ENCODE results near the gene PCMTD2. TPM values are rescaled to one million over a fixed set of nuclear protein-coding genes. Genes with fewer than 3 reads are reported as not detected.

PCMTD2 gene
- polyA plus RNA-seq, 1 of the 3 experiments (the other 2 are of a cell fraction) = 50.7 TPM

DNA sequence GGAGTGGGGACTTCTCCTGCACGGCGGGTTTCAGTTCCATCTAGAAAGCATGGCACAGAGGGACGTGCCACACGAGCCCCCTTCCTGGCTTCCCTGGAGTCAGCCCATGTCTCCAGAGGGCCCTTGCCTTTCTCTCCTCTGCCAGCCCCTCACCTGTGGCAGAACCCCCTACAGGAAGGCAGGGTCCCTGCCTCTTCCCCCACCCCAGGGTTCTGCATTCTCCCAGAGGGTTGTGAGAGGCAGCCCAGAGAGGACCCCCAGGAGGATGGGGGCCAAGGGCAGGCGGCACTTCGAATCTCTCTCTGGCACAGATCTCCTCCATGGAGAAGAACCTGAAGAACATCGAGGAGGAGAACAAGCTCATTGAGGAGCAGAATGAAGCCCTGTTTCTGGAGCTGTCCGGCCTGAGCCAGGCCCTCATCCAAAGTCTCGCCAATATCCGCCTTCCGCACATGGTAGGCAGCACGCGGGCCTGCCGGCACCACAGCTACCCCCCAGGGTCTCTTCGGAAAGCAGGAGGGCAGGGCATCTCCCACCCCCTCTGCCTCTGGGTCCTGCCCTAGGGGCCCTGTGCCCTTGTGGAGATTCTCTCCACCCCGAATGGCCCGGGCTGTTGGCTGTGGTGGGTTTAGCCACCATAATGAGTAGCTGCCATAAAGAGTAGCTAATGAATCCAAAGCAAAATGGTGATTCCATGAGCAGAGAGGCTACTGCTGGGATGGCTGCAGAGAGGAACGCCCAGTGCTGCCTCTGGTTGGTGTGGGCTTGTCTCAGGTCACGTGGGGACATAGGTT is 15.9 kb upstream of the PCMTD2 start:
- no peak overlapping the region for H3K9ac ChIP-seq
- DNase-seq = no peak
- no peak overlapping the region for H3K4me2 ChIP-seq
- H3K27ac ChIP-seq (ENCODE audit: low read depth in 2 of 2, low read length in 1 of 2) = no peak overlapping the region
- peaks cover 10% of the 10 kb centered on the region; the same call in 1 of the 2 replicates for H3K27me3 ChIP-seq (ENCODE audit: insufficient read depth)
- H2AFZ ChIP-seq (ENCODE audit: low read depth) = no peak overlapping the region
- no peaks in the 10 kb centered on the region for H3K4me1 ChIP-seq (ENCODE audit: control insufficient read depth in 1 of 2, insufficient read depth in 2 of 2, low read depth in 1 of 2, low read length in 1 of 2)
- H3K9me2 ChIP-seq = no peaks in the 10 kb centered on the region
- CTCF ChIA-PET = interaction anchor here (0.7 to 1.9 kb wide), 3 partner anchors 8 to 16 kb away, joined by 4 to 6 read pairs (median 5); partner anchors contain the start of gene PCMTD2
- no peaks in the 10 kb centered on the region for H3F3A ChIP-seq (replicated peaks; ENCODE audit: insufficient read depth)
- no peaks in the 10 kb centered on the region for H4K20me1 ChIP-seq (ENCODE audit: insufficient read depth)
- H3K36me3 ChIP-seq (replicated peaks in 1 of 2; ENCODE audit: control insufficient read depth in 1 of 2, insufficient read depth in 2 of 2, low read length in 1 of 2) = no peaks in the 10 kb centered on the region
- 37% methylated on average over 8 of the region's 19 CpGs for WGBS (ENCODE audit: low lambda C conversion rate)
- H3K9me3 ChIP-seq = no peaks in the 10 kb centered on the region
- no peak overlapping the region for H3K4me3 ChIP-seq (ENCODE audit: low read depth in 2 of 2, low read length in 1 of 2)
- POLR2A ChIA-PET = no interaction called here
- TF ChIP-seq, protein P1, sequence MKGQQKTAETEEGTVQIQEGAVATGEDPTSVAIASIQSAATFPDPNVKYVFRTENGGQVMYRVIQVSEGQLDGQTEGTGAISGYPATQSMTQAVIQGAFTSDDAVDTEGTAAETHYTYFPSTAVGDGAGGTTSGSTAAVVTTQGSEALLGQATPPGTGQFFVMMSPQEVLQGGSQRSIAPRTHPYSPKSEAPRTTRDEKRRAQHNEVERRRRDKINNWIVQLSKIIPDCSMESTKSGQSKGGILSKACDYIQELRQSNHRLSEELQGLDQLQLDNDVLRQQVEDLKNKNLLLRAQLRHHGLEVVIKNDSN (IDR thresholded peaks at IDR 0.05; ENCODE audit: borderline replicate concordance, low read depth) = no peak
- TF ChIP-seq, protein P2, sequence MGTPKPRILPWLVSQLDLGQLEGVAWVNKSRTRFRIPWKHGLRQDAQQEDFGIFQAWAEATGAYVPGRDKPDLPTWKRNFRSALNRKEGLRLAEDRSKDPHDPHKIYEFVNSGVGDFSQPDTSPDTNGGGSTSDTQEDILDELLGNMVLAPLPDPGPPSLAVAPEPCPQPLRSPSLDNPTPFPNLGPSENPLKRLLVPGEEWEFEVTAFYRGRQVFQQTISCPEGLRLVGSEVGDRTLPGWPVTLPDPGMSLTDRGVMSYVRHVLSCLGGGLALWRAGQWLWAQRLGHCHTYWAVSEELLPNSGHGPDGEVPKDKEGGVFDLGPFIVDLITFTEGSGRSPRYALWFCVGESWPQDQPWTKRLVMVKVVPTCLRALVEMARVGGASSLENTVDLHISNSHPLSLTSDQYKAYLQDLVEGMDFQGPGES (IDR thresholded peaks at IDR 0.05; ENCODE audit: low read depth, low read length) = no peak
- TF ChIP-seq SIN3A (IDR thresholded peaks at IDR 0.05; ENCODE audit: borderline replicate concordance, low read depth, low read length) = no peak
- TF ChIP-seq MXI1 (IDR thresholded peaks at IDR 0.05; ENCODE audit: low read depth, low read length) = no peak
- TF ChIP-seq, protein P3, sequence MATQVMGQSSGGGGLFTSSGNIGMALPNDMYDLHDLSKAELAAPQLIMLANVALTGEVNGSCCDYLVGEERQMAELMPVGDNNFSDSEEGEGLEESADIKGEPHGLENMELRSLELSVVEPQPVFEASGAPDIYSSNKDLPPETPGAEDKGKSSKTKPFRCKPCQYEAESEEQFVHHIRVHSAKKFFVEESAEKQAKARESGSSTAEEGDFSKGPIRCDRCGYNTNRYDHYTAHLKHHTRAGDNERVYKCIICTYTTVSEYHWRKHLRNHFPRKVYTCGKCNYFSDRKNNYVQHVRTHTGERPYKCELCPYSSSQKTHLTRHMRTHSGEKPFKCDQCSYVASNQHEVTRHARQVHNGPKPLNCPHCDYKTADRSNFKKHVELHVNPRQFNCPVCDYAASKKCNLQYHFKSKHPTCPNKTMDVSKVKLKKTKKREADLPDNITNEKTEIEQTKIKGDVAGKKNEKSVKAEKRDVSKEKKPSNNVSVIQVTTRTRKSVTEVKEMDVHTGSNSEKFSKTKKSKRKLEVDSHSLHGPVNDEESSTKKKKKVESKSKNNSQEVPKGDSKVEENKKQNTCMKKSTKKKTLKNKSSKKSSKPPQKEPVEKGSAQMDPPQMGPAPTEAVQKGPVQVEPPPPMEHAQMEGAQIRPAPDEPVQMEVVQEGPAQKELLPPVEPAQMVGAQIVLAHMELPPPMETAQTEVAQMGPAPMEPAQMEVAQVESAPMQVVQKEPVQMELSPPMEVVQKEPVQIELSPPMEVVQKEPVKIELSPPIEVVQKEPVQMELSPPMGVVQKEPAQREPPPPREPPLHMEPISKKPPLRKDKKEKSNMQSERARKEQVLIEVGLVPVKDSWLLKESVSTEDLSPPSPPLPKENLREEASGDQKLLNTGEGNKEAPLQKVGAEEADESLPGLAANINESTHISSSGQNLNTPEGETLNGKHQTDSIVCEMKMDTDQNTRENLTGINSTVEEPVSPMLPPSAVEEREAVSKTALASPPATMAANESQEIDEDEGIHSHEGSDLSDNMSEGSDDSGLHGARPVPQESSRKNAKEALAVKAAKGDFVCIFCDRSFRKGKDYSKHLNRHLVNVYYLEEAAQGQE (IDR thresholded peaks at IDR 0.05; ENCODE audit: low read depth, low read length) = no peak
- TF ChIP-seq MEF2A (IDR thresholded peaks at IDR 0.05; ENCODE audit: borderline replicate concordance, low read depth) = no peak
- no peak for TF ChIP-seq RAD21 (IDR thresholded peaks at IDR 0.05; ENCODE audit: low read length)
- TF ChIP-seq, protein P4, sequence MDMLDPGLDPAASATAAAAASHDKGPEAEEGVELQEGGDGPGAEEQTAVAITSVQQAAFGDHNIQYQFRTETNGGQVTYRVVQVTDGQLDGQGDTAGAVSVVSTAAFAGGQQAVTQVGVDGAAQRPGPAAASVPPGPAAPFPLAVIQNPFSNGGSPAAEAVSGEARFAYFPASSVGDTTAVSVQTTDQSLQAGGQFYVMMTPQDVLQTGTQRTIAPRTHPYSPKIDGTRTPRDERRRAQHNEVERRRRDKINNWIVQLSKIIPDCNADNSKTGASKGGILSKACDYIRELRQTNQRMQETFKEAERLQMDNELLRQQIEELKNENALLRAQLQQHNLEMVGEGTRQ (IDR thresholded peaks at IDR 0.05; ENCODE audit: borderline replicate concordance, low read depth, low read length) = no peak
- no peak for TF ChIP-seq FOXJ3 (CRISPR knock-in tag; IDR thresholded peaks at IDR 0.05)
- TF ChIP-seq RCOR1 (IDR thresholded peaks at IDR 0.05; ENCODE audit: low read length) = no peak
- TF ChIP-seq RXRA (IDR thresholded peaks at IDR 0.05; ENCODE audit: borderline replicate concordance, low read depth) = no peak
- no peak for TF ChIP-seq NRF1 (IDR thresholded peaks at IDR 0.05; ENCODE audit: low read depth, low read length)
- no peaks in the 10 kb centered on the region for H3K79me2 ChIP-seq (ENCODE audit: insufficient read depth)
